GM19438 (cell line): ENCODE data around the gene AP3D1.
"Not testable (repeated sequence)": the region's sequence is repeated elsewhere in the genome, so short reads cannot be mapped to it uniquely, and the experiment has no call there.

ENCODE experiments used
- ATAC-seq: cut with Tn5 transposase; IDR thresholded peaks from one replicate; pipeline ENCODE4 v1.9.1; 2021; ENCODE audit warnings: low read depth; ENCODE audit not compliant: unreplicated experiment

The AP3D1 gene

GRCh38 chr19:2129892-2130770 is 21.2 kb downstream of the AP3D1 start:
- no peak for ATAC-seq

GRCh38 chr19:2129486-2129885 is 21.9 kb downstream of the AP3D1 start:
- ATAC-seq: no peak

GRCh38 chr19:2129022-2129421 is 22.3 kb downstream of the AP3D1 start:
- no peak for ATAC-seq

- ATAC-seq: not testable (repeated sequence)
These were observed 23.1 kb downstream of the AP3D1 start for GRCh38 chr19:2128252-2128651.

- ATAC-seq: no peak
These were observed 23.6 kb downstream of the AP3D1 start for GRCh38 chr19:2127758-2128157.

GRCh38 chr19:2126879-2127518 is 24.4 kb downstream of the AP3D1 start:
- no peak for ATAC-seq

GRCh38 chr19:2123682-2124387 is 27.5 kb downstream of the AP3D1 start:
- ATAC-seq: no peak

- ATAC-seq: no peak
These were observed 28.4 kb downstream of the AP3D1 start for GRCh38 chr19:2122982-2123381.

- no peak for ATAC-seq
These were observed 29.1 kb downstream of the AP3D1 start for GRCh38 chr19:2122251-2122650.

- no peak for ATAC-seq
These were observed 29.8 kb downstream of the AP3D1 start for GRCh38 chr19:2121416-2122051.

GRCh38 chr19:2120821-2121220 is 30.5 kb downstream of the AP3D1 start:
- ATAC-seq: no peak

GRCh38 chr19:2119921-2120785 is 31.2 kb downstream of the AP3D1 start:
- ATAC-seq: no peak

GRCh38 chr19:2118438-2118837 is 32.9 kb downstream of the AP3D1 start:
- no peak for ATAC-seq

GRCh38 chr19:2117215-2117960 is 34.0 kb downstream of the AP3D1 start:
- ATAC-seq: no peak

- ATAC-seq: no peak
These were observed 34.9 kb downstream of the AP3D1 start for GRCh38 chr19:2116507-2116906.

- ATAC-seq: no peak
These were observed 35.4 kb downstream of the AP3D1 start for GRCh38 chr19:2115911-2116426.

GRCh38 chr19:2115324-2115723 is 36.0 kb downstream of the AP3D1 start:
- ATAC-seq: no peak

- no peak for ATAC-seq
These were observed 36.5 kb downstream of the AP3D1 start for GRCh38 chr19:2114821-2115220.

GRCh38 chr19:2114218-2114617 is 37.1 kb downstream of the AP3D1 start:
- no peak for ATAC-seq
